Mesenchymal stem cell (in vitro differentiated cells and primary cell): ENCODE results near the gene ARHGAP23.
"Not testable (repeated sequence)": the region's sequence is repeated elsewhere in the genome, so short reads cannot be mapped to it uniquely, and the experiment has no call there.

Source experiments
- DNase-seq: peaks from one replicate; pipeline ENCODE4 v3.0.0-alpha.2; 2013
- H2AFZ ChIP-seq: one replicate; pipeline ENCODE4 v1.6.1; 2013; ENCODE audit warnings: low read depth, mild to moderate bottlenecking, control low read depth, inconsistent platforms, low read length, moderate library complexity
- H2AK5ac ChIP-seq: 2 replicates; pipeline ENCODE4 v1.6.1; 2013; ENCODE audit warnings: low read length, moderate library complexity, mild to moderate bottlenecking, inconsistent platforms; ENCODE audit not compliant: severe bottlenecking
- H2BK120ac ChIP-seq: one replicate; pipeline ENCODE4 v1.6.1; 2013; ENCODE audit warnings: low read depth, mild to moderate bottlenecking, inconsistent platforms, low read length, moderate library complexity
- H2BK12ac ChIP-seq, 2 experiments: one replicate each; pipeline ENCODE4 v1.6.1; 2013; ENCODE audit warnings: inconsistent platforms in 2 of 2, low read length in 2 of 2, mild to moderate bottlenecking in 2 of 2, moderate library complexity in 2 of 2, control low read depth in 1 of 2
- H2BK15ac ChIP-seq: one replicate; pipeline ENCODE4 v1.6.1; 2013; ENCODE audit warnings: mild to moderate bottlenecking, low read depth, inconsistent platforms; ENCODE audit not compliant: poor library complexity, severe bottlenecking
- H2BK5ac ChIP-seq: 2 replicates; pipeline ENCODE4 v1.6.1; 2013; ENCODE audit warnings: low read depth, mild to moderate bottlenecking, low read length, control low read depth, inconsistent platforms; ENCODE audit not compliant: poor library complexity, severe bottlenecking
- H3K14ac ChIP-seq, 2 experiments: one replicate each; pipeline ENCODE4 v1.6.1; 2013; ENCODE audit warnings: inconsistent platforms in 2 of 2, low read length in 2 of 2, control low read depth in 1 of 2, mild to moderate bottlenecking in 1 of 2, moderate library complexity in 1 of 2
- H3K18ac ChIP-seq, 2 experiments: one replicate each; pipeline ENCODE4 v1.6.1; 2013; ENCODE audit warnings: inconsistent platforms in 2 of 2, low read length in 2 of 2, control low read depth in 1 of 2, low read depth in 1 of 2, mild to moderate bottlenecking in 1 of 2
- H3K23ac ChIP-seq, 2 experiments: one replicate each; pipeline ENCODE4 v1.6.1; 2013; ENCODE audit warnings: inconsistent platforms in 2 of 2, low read length in 2 of 2, mild to moderate bottlenecking in 2 of 2, moderate library complexity in 2 of 2, control low read depth in 1 of 2
- H3K27ac ChIP-seq: 2 replicates; pipeline ENCODE4 v1.5.1; 2013; ENCODE audit warnings: mild to moderate bottlenecking, moderate library complexity, low read length, control low read depth, inconsistent platforms; ENCODE audit not compliant: poor library complexity, severe bottlenecking
- H3K27me3 ChIP-seq, 2 experiments: 2 replicates each; pipeline versions ENCODE4 v1.6.1 to v1.7.0; 2013; ENCODE audit warnings: low read length in 2 of 2, mild to moderate bottlenecking in 2 of 2, moderate library complexity in 2 of 2, control low read depth in 1 of 2, inconsistent platforms in 1 of 2; ENCODE audit not compliant: control insufficient read depth in 1 of 2, insufficient read depth in 1 of 2
- H3K36me3 ChIP-seq, 2 experiments: 2 replicates each; pipeline versions ENCODE4 v1.6.1 to v1.7.0; 2013; ENCODE audit warnings: low read length in 2 of 2, control low read depth in 1 of 2, inconsistent platforms in 1 of 2, low read depth in 1 of 2, mild to moderate bottlenecking in 1 of 2; ENCODE audit not compliant: insufficient read depth in 2 of 2, control insufficient read depth in 1 of 2
- H3K4ac ChIP-seq, 2 experiments: one replicate each; pipeline ENCODE4 v1.6.1; 2013; ENCODE audit warnings: inconsistent platforms in 2 of 2, low read length in 2 of 2, mild to moderate bottlenecking in 2 of 2, moderate library complexity in 2 of 2, control low read depth in 1 of 2, low read depth in 1 of 2
- H3K4me1 ChIP-seq: 2 replicates; pipeline ENCODE4 v1.6.1; 2013; ENCODE audit warnings: low read depth, low read length, control low read depth; ENCODE audit not compliant: control insufficient read depth, insufficient read depth
- H3K4me2 ChIP-seq: 2 replicates; pipeline ENCODE4 v1.6.1; 2013; ENCODE audit warnings: low read length, mild to moderate bottlenecking, inconsistent platforms; ENCODE audit not compliant: poor library complexity, severe bottlenecking
- H3K4me3 ChIP-seq, 2 experiments: 2 replicates each; pipeline versions ENCODE4 v1.5.1 to v1.7.0; 2013; ENCODE audit warnings: low read length in 2 of 2, mild to moderate bottlenecking in 2 of 2, control low read depth in 1 of 2, low read depth in 1 of 2; ENCODE audit not compliant: insufficient read depth in 1 of 2
- H3K79me1 ChIP-seq: replicated peaks from 2 replicates; pipeline ENCODE4 v1.6.1; 2013; ENCODE audit warnings: mild to moderate bottlenecking, control low read depth, low read length, inconsistent platforms; ENCODE audit not compliant: poor library complexity, severe bottlenecking
- H3K9ac ChIP-seq: 2 replicates; pipeline ENCODE4 v1.7.0; 2013; ENCODE audit warnings: mild to moderate bottlenecking, low read length, moderate library complexity
- H3K9me3 ChIP-seq: 2 replicates; pipeline ENCODE4 v1.7.0; 2013; ENCODE audit warnings: mild to moderate bottlenecking, low read length; ENCODE audit not compliant: control insufficient read depth
- H4K8ac ChIP-seq: one replicate; pipeline ENCODE4 v1.6.1; 2013; ENCODE audit warnings: inconsistent platforms, mild to moderate bottlenecking, low read length, moderate library complexity
- H4K91ac ChIP-seq: one replicate; pipeline ENCODE4 v1.6.1; 2013; ENCODE audit warnings: mild to moderate bottlenecking, low read length, inconsistent platforms
- WGBS: methylation state at CpG from one replicate; pipeline ENCODE4 v1.1.7; 2013; ENCODE audit warnings: mixed read lengths; 5-methylcytosine and 5-hydroxymethylcytosine counted together

ARHGAP23 gene

GRCh38 chr17:38512473-38513058, 84.3 kb downstream of the ARHGAP23 start:
- Histone ChIP-seq H3K9me3 (no peaks in the 10 kb centered on the region), H3K14ac (no peak overlapping the region), H3K27ac (no peak overlapping the region), H3K79me1 (no peaks in the 10 kb centered on the region), H4K8ac (no peak overlapping the region), H3K18ac (no peak overlapping the region), H2AK5ac (no peak overlapping the region), H3K9ac (no peak overlapping the region), H3K36me3 (peaks cover 2 to 7% of the 10 kb centered on the region in 2 experiments), H3K4me2 (no peak overlapping the region), H4K91ac (no peak overlapping the region), H2AFZ (no peak overlapping the region), H2BK12ac (no peak overlapping the region), H2BK120ac (no peak overlapping the region), H3K27me3 (no peaks in the 10 kb centered on the region), H3K23ac (no peak overlapping the region), H3K4me1 (peaks cover 40% of the 10 kb centered on the region), H2BK15ac (no peak overlapping the region), H3K4me3 (no peak overlapping the region), H2BK5ac (no peak overlapping the region), H3K4ac (no peak overlapping the region)
- no peak for DNase-seq
- WGBS: 88% methylated on average over 10 of the region's 13 CpGs

DNA sequence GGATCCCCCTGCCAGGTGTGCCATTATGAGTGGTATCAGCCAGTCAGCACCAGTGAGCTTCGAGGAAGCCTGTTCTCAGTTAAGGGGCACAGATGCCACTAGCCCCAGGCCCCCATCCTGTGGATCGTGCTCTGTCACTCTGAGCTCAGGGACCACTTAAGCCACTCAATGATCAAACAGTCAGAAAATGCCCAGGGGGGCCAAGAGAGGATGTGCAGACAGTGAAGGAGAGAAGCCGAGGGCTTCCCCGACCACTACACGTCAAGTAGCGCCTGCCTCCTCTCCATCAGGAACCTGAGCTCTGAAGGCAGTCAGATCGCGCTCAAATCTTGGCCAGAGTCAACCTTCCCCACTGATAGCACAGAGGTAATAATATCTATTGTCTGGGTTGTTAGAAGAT, 98.3 kb downstream of the ARHGAP23 start:
- H3K9me3 ChIP-seq, H3K23ac ChIP-seq, H3K4ac ChIP-seq, H3K4me2 ChIP-seq, H4K91ac ChIP-seq, H2BK15ac ChIP-seq, H2AK5ac ChIP-seq, H3K4me3 ChIP-seq, H3K4me1 ChIP-seq, H2BK12ac ChIP-seq, H3K36me3 ChIP-seq, DNase-seq, H3K27ac ChIP-seq, H3K79me1 ChIP-seq, H2AFZ ChIP-seq, H2BK5ac ChIP-seq, H4K8ac ChIP-seq, H3K14ac ChIP-seq, H3K9ac ChIP-seq, H2BK120ac ChIP-seq, H3K18ac ChIP-seq: not testable (repeated sequence)
- peaks cover 19 to 35% of the 10 kb centered on the region in 2 experiments for H3K27me3 ChIP-seq
- WGBS: 75% methylated on average over 4 of the region's 8 CpGs

DNA sequence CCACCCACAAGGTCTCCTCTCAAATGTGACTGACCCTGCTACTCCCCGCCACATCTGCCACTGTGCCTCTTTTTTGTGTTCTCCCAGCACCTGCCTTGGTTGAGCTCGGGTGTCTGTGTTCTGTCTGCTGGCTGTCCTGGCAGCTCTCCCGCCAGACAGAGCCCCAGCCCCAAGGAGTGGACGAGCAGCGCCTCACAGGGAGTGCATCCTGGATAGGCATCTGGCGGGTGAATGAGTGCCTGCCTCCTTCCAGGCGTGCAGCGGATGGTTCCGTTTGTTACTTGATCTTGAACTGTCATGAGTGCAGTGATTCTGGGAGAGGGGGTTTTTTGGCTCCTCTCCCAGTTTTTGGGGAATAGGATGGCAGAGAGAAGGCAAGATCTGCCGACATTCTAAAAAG, 99.9 kb downstream of the ARHGAP23 start:
- H2AFZ ChIP-seq, H3K36me3 ChIP-seq, H3K4ac ChIP-seq, H2BK5ac ChIP-seq, H3K4me3 ChIP-seq, H3K9me3 ChIP-seq, H3K18ac ChIP-seq, H3K4me2 ChIP-seq, H3K9ac ChIP-seq, H3K27ac ChIP-seq, H2BK15ac ChIP-seq, H3K14ac ChIP-seq, H2AK5ac ChIP-seq, H3K23ac ChIP-seq, H4K8ac ChIP-seq, H4K91ac ChIP-seq, H2BK12ac ChIP-seq, DNase-seq, H3K79me1 ChIP-seq, H2BK120ac ChIP-seq, H3K4me1 ChIP-seq: not testable (repeated sequence)
- 44% methylated on average over 10 of the region's 10 CpGs for WGBS
- H3K27me3 ChIP-seq: peaks cover 19 to 50% of the 10 kb centered on the region in 2 experiments

GRCh38 chr17:38530856-38531255, 102.6 kb downstream of the ARHGAP23 start:
- H3K36me3 ChIP-seq, H2BK120ac ChIP-seq, H2AFZ ChIP-seq, H3K23ac ChIP-seq, H3K9ac ChIP-seq, H3K4ac ChIP-seq, H3K9me3 ChIP-seq, H3K4me3 ChIP-seq, H3K4me2 ChIP-seq, H3K14ac ChIP-seq, H3K79me1 ChIP-seq, H2BK5ac ChIP-seq, H3K18ac ChIP-seq, H3K27ac ChIP-seq, H4K8ac ChIP-seq, H2AK5ac ChIP-seq, H2BK15ac ChIP-seq, H3K4me1 ChIP-seq, DNase-seq, H4K91ac ChIP-seq, H2BK12ac ChIP-seq: not testable (repeated sequence)
- peaks cover 36 to 71% of the 10 kb centered on the region in 2 experiments for H3K27me3 ChIP-seq
- WGBS: 91% methylated on average over 4 of the region's 11 CpGs
